ENCODE data around the gene NEGR1.

- no peak for TF ChIP-seq CTCF (IDR thresholded peaks at IDR 0.05; ENCODE audit: poor library complexity)
- no peak for TF ChIP-seq EZH2phosphoT487 (IDR thresholded peaks at IDR 0.05; ENCODE audit: low read depth, severe bottlenecking, unreplicated experiment)
- TF ChIP-seq EZH2 (IDR thresholded peaks at IDR 0.05; ENCODE audit: borderline replicate concordance): no peak
Observed at GRCh38 chr1:71625004-71625403, 657.3 kb downstream of the NEGR1 start.

Measured in hepatocyte (in vitro differentiated cells).